SU-DHL-6 (cell line): ENCODE results near the gene ELMO1.

Experiments used
- EZH2phosphoT487 ChIP-seq: fragments of 200-600 bp; sonication (generic), shearing (Covaris generic); conservative IDR thresholded peaks from 2 replicates; pipeline ENCODE4 v1.6.1; 2018; ENCODE audit warnings: mild to moderate bottlenecking, antibody characterized with exemption, low read length, moderate library complexity, mixed read lengths
- TF ChIP-seq, protein P1 (sequence below): fragments of 200-600 bp; sonication (generic); IDR thresholded peaks from one replicate; pipeline ENCODE4 v1.5.1; 2017; ENCODE audit warnings: antibody characterized with exemption, mild to moderate bottlenecking, low read length, moderate library complexity; ENCODE audit not compliant: insufficient read depth, poor library complexity, severe bottlenecking

DNA sequence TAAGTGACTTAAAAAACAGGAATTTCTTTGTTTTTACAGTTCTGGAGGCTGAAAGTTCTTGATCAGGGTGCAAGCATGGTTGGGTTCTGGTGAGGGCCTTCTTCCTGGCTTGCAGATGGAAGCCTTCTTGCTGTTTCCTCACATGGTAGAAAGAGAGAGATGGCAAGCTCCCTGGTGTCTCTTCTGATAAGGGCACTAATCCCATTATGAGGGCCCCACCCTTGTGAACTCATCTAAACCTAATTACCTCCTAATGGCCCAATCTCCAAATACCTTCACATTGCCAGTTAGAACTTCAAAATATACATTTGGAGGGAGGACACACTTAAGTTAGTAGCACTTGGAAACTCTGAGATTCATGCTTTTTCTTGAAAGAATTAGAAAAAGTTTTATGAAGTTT is 410.0 kb downstream of the ELMO1 start:
- TF ChIP-seq, protein P1, sequence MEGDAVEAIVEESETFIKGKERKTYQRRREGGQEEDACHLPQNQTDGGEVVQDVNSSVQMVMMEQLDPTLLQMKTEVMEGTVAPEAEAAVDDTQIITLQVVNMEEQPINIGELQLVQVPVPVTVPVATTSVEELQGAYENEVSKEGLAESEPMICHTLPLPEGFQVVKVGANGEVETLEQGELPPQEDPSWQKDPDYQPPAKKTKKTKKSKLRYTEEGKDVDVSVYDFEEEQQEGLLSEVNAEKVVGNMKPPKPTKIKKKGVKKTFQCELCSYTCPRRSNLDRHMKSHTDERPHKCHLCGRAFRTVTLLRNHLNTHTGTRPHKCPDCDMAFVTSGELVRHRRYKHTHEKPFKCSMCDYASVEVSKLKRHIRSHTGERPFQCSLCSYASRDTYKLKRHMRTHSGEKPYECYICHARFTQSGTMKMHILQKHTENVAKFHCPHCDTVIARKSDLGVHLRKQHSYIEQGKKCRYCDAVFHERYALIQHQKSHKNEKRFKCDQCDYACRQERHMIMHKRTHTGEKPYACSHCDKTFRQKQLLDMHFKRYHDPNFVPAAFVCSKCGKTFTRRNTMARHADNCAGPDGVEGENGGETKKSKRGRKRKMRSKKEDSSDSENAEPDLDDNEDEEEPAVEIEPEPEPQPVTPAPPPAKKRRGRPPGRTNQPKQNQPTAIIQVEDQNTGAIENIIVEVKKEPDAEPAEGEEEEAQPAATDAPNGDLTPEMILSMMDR: no peak
- no peak for TF ChIP-seq EZH2phosphoT487
